ENCODE measurements around the gene OR51Q1. TPM values are rescaled to one million over a fixed set of nuclear protein-coding genes. Genes with fewer than 3 reads are reported as not detected.

OR51Q1 gene
- polyA plus RNA-seq, 1 of the 3 experiments (the other 2 are of a cell fraction) = not detected

GRCh38 chr11:5449432-5449831, 27.5 kb downstream of the OR51Q1 start:
- Histone ChIP-seq H3K27me3 (ENCODE audit: insufficient read depth) (peaks cover 8% of the 10 kb centered on the region; the same call in 1 of the 2 replicates), H3K27ac (ENCODE audit: low read depth in 2 of 2, low read length in 1 of 2) (no peak overlapping the region), H3K4me2 (no peak overlapping the region), H3K36me3 (replicated peaks in 1 of 2; ENCODE audit: control insufficient read depth in 1 of 2, insufficient read depth in 2 of 2, low read length in 1 of 2) (no peaks in the 10 kb centered on the region), H3K9me3 (no peaks in the 10 kb centered on the region), H3K4me3 (ENCODE audit: low read depth in 2 of 2, low read length in 1 of 2) (no peak overlapping the region), H3K79me2 (ENCODE audit: insufficient read depth) (no peaks in the 10 kb centered on the region), H4K20me1 (ENCODE audit: insufficient read depth) (no peaks in the 10 kb centered on the region), H2AFZ (ENCODE audit: low read depth) (no peak overlapping the region), H3K9me2 (no peaks in the 10 kb centered on the region), H3F3A (replicated peaks; ENCODE audit: insufficient read depth) (no peaks in the 10 kb centered on the region), H3K4me1 (ENCODE audit: control insufficient read depth in 1 of 2, insufficient read depth in 2 of 2, low read depth in 1 of 2, low read length in 1 of 2) (no peaks in the 10 kb centered on the region), H3K9ac (no peak overlapping the region)
- WGBS (ENCODE audit: low lambda C conversion rate) = 3% methylated on average over 4 of the region's 4 CpGs
- TF ChIP-seq GABPA (IDR thresholded peaks at IDR 0.05; ENCODE audit: low read depth) (no peak), TEAD4 (IDR thresholded peaks at IDR 0.05; ENCODE audit: borderline replicate concordance, insufficient read depth) (no peak), RFX5 (IDR thresholded peaks at IDR 0.05; ENCODE audit: low read length) (no peak), IRF3 (IDR thresholded peaks at IDR 0.05; ENCODE audit: low read depth, low read length) (no peak), CTCF (IDR thresholded peaks at IDR 0.05) (no peak), ELF1 (IDR thresholded peaks at IDR 0.05) (no peak), MXI1 (IDR thresholded peaks at IDR 0.05; ENCODE audit: low read depth, low read length) (no peak)
- ChIA-PET CTCF (no interaction called here), POLR2A (no interaction called here)
- DNase-seq = no peak

DNA sequence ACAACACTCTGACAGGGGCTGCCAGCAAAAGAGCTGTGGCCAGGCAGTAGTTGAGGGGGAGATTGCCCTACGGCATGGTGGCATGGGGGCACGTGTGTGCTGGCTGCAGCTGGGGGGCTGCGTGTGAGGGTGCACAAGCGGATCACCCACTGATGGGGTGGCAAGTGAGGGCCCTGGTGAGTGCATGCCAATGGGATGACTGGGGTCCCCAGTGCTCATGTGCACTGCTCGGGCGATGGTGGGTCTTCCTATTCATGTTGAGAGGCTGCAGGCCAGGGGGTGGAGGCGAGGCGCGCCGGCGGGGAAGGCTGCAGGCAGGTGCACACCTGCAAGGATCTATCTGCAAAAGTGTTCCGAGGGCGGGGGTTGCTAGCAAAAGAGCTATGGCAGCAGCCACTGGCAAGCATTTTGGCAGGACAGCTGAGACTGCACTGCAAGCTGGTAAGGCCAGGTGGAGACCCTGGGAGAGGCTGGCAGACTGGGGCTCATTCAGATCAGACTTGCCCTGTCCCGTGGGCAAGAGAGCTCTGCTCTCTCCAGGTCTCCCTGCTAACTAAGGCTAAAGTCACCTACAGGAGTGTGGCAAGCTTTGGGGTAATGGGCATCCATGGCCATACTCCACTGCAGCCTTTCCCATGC, 39.2 kb downstream of the OR51Q1 start:
- no peaks in the 10 kb centered on the region for H3K36me3 ChIP-seq (replicated peaks in 1 of 2; ENCODE audit: control insufficient read depth in 1 of 2, insufficient read depth in 2 of 2, low read length in 1 of 2)
- ChIA-PET POLR2A (no interaction called here), CTCF (interaction anchor here (1.0 kb wide), 2 partner anchors 15 to 1274 kb away, joined by 3 read pairs; no protein-coding TSS in a partner anchor)
- WGBS (ENCODE audit: low lambda C conversion rate) = 10% methylated on average over 11 of the region's 14 CpGs
- no peak overlapping the region for H2AFZ ChIP-seq (ENCODE audit: low read depth)
- H4K20me1 ChIP-seq (ENCODE audit: insufficient read depth) = no peaks in the 10 kb centered on the region
- no peak overlapping the region for H3K27ac ChIP-seq (ENCODE audit: low read depth in 2 of 2, low read length in 1 of 2)
- no peaks in the 10 kb centered on the region for H3K79me2 ChIP-seq (ENCODE audit: insufficient read depth)
- H3K4me1 ChIP-seq (ENCODE audit: control insufficient read depth in 1 of 2, insufficient read depth in 2 of 2, low read depth in 1 of 2, low read length in 1 of 2) = no peaks in the 10 kb centered on the region
- DNase-seq = no peak
- no peaks in the 10 kb centered on the region for H3F3A ChIP-seq (replicated peaks; ENCODE audit: insufficient read depth)
- no peaks in the 10 kb centered on the region for H3K9me3 ChIP-seq
- H3K27me3 ChIP-seq (ENCODE audit: insufficient read depth) = no peaks in the 10 kb centered on the region
- no peak overlapping the region for H3K4me3 ChIP-seq (ENCODE audit: low read depth in 2 of 2, low read length in 1 of 2)
- H3K4me2 ChIP-seq = no peak overlapping the region
- H3K9ac ChIP-seq = no peak overlapping the region
- H3K9me2 ChIP-seq = no peaks in the 10 kb centered on the region
- TF ChIP-seq FOXM1 (IDR thresholded peaks at IDR 0.05; ENCODE audit: low read depth) (no peak), RCOR1 (IDR thresholded peaks at IDR 0.05; ENCODE audit: low read length) (no peak), SMC3 (IDR thresholded peaks at IDR 0.05; ENCODE audit: low read depth, low read length) (no peak), POLR2AphosphoS5 (IDR thresholded peaks at IDR 0.05; ENCODE audit: low read depth, low read length) (no peak), FOSL2 (IDR thresholded peaks at IDR 0.05; ENCODE audit: borderline replicate concordance, low read depth) (no peak), RFX5 (IDR thresholded peaks at IDR 0.05; ENCODE audit: low read length) (no peak), TCF12 (IDR thresholded peaks at IDR 0.05) (no peak), TAF1 (IDR thresholded peaks at IDR 0.05; ENCODE audit: borderline replicate concordance, low read depth, low read length) (no peak), TEAD4 (IDR thresholded peaks at IDR 0.05; ENCODE audit: borderline replicate concordance, insufficient read depth) (no peak), CHD2 (IDR thresholded peaks at IDR 0.05; ENCODE audit: low read length, partially characterized antibody) (no peak), MXI1 (IDR thresholded peaks at IDR 0.05; ENCODE audit: low read depth, low read length) (no peak), SIN3A (IDR thresholded peaks at IDR 0.05; ENCODE audit: borderline replicate concordance, low read depth, low read length) (no peak), REST (IDR thresholded peaks at IDR 0.05; ENCODE audit: low read depth, low read length) (no peak), NRF1 (IDR thresholded peaks at IDR 0.05; ENCODE audit: low read depth, low read length) (no peak)
- TF ChIP-seq, protein P1, sequence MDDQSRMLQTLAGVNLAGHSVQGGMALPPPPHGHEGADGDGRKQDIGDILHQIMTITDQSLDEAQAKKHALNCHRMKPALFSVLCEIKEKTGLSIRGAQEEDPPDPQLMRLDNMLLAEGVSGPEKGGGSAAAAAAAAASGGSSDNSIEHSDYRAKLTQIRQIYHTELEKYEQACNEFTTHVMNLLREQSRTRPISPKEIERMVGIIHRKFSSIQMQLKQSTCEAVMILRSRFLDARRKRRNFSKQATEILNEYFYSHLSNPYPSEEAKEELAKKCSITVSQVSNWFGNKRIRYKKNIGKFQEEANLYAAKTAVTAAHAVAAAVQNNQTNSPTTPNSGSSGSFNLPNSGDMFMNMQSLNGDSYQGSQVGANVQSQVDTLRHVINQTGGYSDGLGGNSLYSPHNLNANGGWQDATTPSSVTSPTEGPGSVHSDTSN (IDR thresholded peaks at IDR 0.05) = no peak
- TF ChIP-seq, protein P2, sequence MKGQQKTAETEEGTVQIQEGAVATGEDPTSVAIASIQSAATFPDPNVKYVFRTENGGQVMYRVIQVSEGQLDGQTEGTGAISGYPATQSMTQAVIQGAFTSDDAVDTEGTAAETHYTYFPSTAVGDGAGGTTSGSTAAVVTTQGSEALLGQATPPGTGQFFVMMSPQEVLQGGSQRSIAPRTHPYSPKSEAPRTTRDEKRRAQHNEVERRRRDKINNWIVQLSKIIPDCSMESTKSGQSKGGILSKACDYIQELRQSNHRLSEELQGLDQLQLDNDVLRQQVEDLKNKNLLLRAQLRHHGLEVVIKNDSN (IDR thresholded peaks at IDR 0.05; ENCODE audit: borderline replicate concordance, low read depth) = no peak
